Type B pancreatic cell (in vitro differentiated cells): ENCODE results near the gene APCDD1L. TPM values are rescaled to one million over a fixed set of nuclear protein-coding genes. Genes with fewer than 3 reads are reported as not detected.
A peak's percentile ranks its signal among the peaks of the same experiment; 100 is the strongest.
"Not testable (repeated sequence)": the region's sequence is repeated elsewhere in the genome, so short reads cannot be mapped to it uniquely, and the experiment has no call there.

ENCODE experiments used
- DNase-seq: peaks from one replicate; pipeline ENCODE4 v3.0.0; 2021; ENCODE audit warnings: mixed read lengths; ENCODE audit not compliant: unreplicated experiment; ENCODE audit errors: extremely low spot score
- H3K27ac Mint-ChIP-seq: 2 replicates; pipeline ENCODE4 v1.8.0; 2021; ENCODE audit warnings: mild to moderate bottlenecking, mixed read lengths
- H3K27me3 Mint-ChIP-seq: 2 replicates; pipeline ENCODE4 v1.8.0; 2021; ENCODE audit warnings: mixed read lengths
- H3K36me3 Mint-ChIP-seq: 2 replicates; pipeline ENCODE4 v1.8.0; 2021; ENCODE audit warnings: mixed read lengths
- H3K4me1 Mint-ChIP-seq: one replicate; pipeline ENCODE4 v1.8.0; 2021; ENCODE audit warnings: mixed read lengths; ENCODE audit not compliant: unreplicated experiment
- H3K4me3 Mint-ChIP-seq: 2 replicates; pipeline ENCODE4 v1.8.0; 2021; ENCODE audit warnings: mild to moderate bottlenecking, mixed read lengths
- H3K9me3 Mint-ChIP-seq: 2 replicates; pipeline ENCODE4 v1.8.0; 2021; ENCODE audit warnings: mixed read lengths
- total RNA-seq: library from RNA; stranded (reverse); gene quantifications from 2 replicates; pipeline ENCODE4 v1.2.1, GENCODE V29; 2021; ENCODE audit warnings: low replicate concordance
- TF ChIP-seq, protein P1 (sequence below): fragments of 200-600 bp; sonication (generic); conservative IDR thresholded peaks from 2 replicates; pipeline ENCODE4 v1.5.0; 2021; ENCODE audit warnings: antibody characterized with exemption, mild to moderate bottlenecking

The APCDD1L gene
- total RNA-seq, 1 donor from 2014 or later = 0.53 TPM

DNA sequence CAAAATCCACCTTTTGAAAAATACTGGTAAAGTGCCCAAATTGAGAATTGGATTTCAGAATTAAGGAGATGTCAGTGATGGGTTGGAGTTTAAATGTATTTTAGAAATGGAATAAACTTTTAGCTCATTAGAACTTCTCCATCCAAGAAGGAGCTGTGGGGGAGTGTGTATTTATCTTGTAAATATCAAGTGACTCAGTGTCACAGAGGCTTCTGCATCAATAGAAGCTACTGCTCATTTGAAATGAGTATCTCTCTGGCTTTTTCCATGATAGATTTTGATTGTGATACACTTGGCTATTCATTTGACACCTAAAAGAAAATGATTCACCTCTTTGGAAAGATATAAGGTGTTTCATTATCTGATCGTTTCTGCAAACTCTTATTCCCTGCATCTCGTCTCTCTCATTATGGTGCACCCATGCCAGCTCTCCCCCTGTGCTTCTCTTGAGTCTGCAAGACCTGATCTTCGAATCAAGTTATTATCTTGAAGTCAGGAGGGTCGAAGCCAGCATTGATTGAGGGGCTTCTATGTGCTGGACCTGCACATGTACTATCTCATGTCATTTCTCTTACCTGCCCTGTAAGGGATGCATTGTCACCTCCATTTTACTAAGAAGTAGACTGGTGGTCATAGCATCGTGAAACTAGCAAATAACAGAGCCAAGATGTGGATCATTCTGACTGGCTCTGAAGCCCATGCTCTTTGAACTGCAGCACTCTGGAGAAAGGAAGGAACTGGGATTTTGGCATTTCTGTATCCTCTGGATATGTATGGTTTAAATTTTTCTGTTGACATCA is 96.0 kb downstream of the APCDD1L start:
- TF ChIP-seq, protein P1, sequence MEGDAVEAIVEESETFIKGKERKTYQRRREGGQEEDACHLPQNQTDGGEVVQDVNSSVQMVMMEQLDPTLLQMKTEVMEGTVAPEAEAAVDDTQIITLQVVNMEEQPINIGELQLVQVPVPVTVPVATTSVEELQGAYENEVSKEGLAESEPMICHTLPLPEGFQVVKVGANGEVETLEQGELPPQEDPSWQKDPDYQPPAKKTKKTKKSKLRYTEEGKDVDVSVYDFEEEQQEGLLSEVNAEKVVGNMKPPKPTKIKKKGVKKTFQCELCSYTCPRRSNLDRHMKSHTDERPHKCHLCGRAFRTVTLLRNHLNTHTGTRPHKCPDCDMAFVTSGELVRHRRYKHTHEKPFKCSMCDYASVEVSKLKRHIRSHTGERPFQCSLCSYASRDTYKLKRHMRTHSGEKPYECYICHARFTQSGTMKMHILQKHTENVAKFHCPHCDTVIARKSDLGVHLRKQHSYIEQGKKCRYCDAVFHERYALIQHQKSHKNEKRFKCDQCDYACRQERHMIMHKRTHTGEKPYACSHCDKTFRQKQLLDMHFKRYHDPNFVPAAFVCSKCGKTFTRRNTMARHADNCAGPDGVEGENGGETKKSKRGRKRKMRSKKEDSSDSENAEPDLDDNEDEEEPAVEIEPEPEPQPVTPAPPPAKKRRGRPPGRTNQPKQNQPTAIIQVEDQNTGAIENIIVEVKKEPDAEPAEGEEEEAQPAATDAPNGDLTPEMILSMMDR = no peak
- H3K4me1 Mint-ChIP-seq = peaks cover 17% of the 10 kb centered on the region
- H3K27me3 Mint-ChIP-seq = no peaks in the 10 kb centered on the region
- DNase-seq = no peak
- H3K9me3 Mint-ChIP-seq = no peaks in the 10 kb centered on the region
- H3K27ac Mint-ChIP-seq = no peak overlapping the region
- peaks cover 20% of the 10 kb centered on the region for H3K36me3 Mint-ChIP-seq
- H3K4me3 Mint-ChIP-seq = no peak overlapping the region

DNA sequence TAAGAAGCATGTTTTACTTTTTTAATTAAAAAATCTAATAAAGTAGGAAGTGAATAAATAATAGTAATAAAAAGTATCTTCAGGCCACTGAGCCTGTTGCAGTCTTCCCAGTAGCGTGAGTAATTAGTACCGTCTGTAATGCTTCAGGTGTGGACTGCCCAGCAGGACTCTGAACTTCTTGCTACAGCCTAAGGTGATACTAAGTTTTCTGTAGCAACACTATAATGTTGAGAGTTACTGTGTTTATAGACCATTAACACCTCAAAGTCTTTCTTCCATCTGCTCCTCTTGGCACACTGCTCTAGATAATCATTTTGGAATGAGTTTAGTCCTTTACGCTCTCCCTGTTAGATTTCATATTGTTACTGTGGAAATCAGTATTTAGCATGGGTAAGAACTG is 97.8 kb downstream of the APCDD1L start:
- TF ChIP-seq, protein P1 = no peak
- Mint-ChIP-seq H3K4me3 (no peak overlapping the region), H3K36me3 (peaks cover 20% of the 10 kb centered on the region), H3K27ac (no peak overlapping the region), H3K4me1 (peaks cover 16% of the 10 kb centered on the region), H3K27me3 (no peaks in the 10 kb centered on the region), H3K9me3 (no peaks in the 10 kb centered on the region)
- no peak for DNase-seq

DNA sequence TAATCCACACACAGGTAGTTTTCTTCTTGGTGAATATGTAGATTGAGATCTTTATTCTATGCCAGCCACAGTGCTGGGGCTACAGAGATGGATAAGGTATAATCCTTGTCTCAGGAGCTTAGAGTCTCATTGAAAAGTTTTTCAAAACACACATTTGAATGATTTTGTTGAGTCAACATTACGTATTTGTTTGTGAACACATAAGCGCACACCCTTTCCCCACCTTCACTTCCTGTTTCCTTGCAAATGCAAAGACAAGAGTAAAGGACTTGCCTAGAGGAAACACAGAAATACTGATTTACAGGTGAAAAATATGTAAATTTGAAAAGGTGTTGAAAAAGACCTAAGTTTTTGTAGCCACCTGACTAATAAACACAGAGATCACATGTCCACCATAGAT is 98.4 kb downstream of the APCDD1L start:
- Mint-ChIP-seq H3K4me3 (no peak overlapping the region), H3K27me3 (no peaks in the 10 kb centered on the region), H3K9me3 (no peaks in the 10 kb centered on the region), H3K27ac (peak overlapping the region; percentile 3), H3K4me1 (peaks cover 16% of the 10 kb centered on the region), H3K36me3 (peaks cover 20% of the 10 kb centered on the region)
- TF ChIP-seq, protein P1 = no peak
- DNase-seq = no peak

DNA sequence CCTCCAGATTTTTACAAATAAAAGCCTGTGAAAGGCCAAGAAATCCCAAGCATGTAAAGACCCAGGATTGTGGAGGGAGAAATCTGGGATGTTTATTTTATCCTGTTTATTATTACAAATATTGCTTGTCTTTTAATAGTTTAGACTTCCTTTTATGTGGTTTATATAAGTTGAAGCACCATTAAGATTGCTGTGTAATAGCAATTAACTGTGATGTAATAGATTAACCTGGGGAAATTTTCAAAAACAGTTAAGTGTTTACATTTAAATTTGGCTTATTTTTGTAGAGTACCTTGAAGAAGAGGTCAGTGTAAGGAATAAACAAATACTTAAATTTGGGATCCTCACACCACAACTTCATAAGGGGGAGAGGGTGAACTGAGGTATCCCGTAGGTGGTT is 99.1 kb downstream of the APCDD1L start:
- Mint-ChIP-seq H3K36me3 (peaks cover 20% of the 10 kb centered on the region), H3K4me1 (peaks cover 15% of the 10 kb centered on the region), H3K27me3 (no peaks in the 10 kb centered on the region), H3K9me3 (no peaks in the 10 kb centered on the region), H3K4me3 (no peak overlapping the region), H3K27ac (no peak overlapping the region)
- TF ChIP-seq, protein P1 = no peak
- no peak for DNase-seq

DNA sequence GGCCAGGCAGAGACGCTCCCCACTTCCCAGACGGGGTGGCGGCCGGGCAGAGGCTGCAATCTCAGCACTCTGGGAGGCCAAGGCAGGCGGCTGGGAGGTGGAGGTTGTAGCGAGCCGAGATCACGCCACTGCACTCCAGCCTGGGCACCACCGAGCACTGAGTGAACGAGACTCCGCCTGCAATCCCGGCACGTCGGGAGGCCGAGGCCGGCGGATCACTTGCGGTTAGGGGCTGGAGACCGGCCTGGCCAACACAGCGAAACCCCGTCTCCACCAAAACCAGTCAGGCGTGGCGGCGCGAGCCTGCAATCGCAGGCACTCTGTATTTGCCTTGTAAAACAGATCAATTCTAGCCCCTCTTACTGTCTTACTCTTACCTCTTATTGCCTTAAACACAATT is 100.4 kb downstream of the APCDD1L start:
- not testable (repeated sequence) for H3K9me3 Mint-ChIP-seq, H3K27ac Mint-ChIP-seq, DNase-seq, H3K4me3 Mint-ChIP-seq, H3K27me3 Mint-ChIP-seq
- Mint-ChIP-seq H3K4me1 (peaks cover 11% of the 10 kb centered on the region), H3K36me3 (peaks cover 13% of the 10 kb centered on the region)

DNA sequence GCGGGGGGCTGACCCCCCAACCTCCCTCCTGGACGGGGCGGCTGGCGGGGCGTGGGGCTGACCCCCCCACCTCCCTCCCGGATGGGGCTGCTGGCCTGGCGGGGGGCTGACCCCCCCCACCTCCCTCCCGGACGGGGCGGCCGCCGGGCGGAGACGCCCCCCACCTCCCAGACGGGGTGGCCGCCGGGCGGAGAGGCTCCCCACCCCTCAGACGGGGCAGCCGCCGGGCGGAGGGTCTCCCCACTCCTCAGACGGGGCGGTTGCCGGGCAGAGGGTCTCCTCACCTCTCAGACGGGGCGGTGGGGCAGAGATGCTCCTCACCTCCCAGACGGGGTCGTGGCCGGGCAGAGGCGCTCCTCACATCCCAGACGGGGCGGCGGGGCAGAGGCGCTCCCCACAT is 101.0 kb downstream of the APCDD1L start:
- not testable (repeated sequence) for H3K4me3 Mint-ChIP-seq, H3K9me3 Mint-ChIP-seq, H3K36me3 Mint-ChIP-seq, H3K27me3 Mint-ChIP-seq, DNase-seq, H3K27ac Mint-ChIP-seq
- peaks cover 11% of the 10 kb centered on the region for H3K4me1 Mint-ChIP-seq

Other genes starting within 250 kb of the APCDD1L start
- 17.7 and 18.9 TPM in 2 replicates for gene RAB22A, start 205.7 kb downstream of the APCDD1L start, total RNA-seq
- gene VAPB, start 126.2 kb downstream of the APCDD1L start, total RNA-seq = 58.9 and 62.6 TPM in 2 replicates
- 60.4 and 62.8 TPM in 2 replicates for gene STX16, start 135.9 kb upstream of the APCDD1L start, total RNA-seq
- gene NPEPL1, start 177.4 kb upstream of the APCDD1L start, total RNA-seq = 21.1 and 25.0 TPM in 2 replicates